ENCODE data around the gene COLEC12.

GRCh38 chr18:285817-286216 is 214.7 kb downstream of the COLEC12 start:
- TF ChIP-seq EGR1 (IDR thresholded peaks at IDR 0.05) = no peak
- no peak for TF ChIP-seq FOXM1 (IDR thresholded peaks at IDR 0.05; ENCODE audit: borderline replicate concordance, low read depth)
